HCT116 (cell line): Measurements from ENCODE around the gene POLR2J. TPM values are rescaled to one million over a fixed set of nuclear protein-coding genes. Genes with fewer than 3 reads are reported as not detected.

Experiments used
- ATAC-seq: fragments of 200-7000 bp; cut with Tn5 transposase; 2 replicates; pipeline ENCODE4 v1.9.1; 2020; ENCODE audit warnings: mild to moderate bottlenecking, moderate library complexity
- BruUV-seq: library from RNA; stranded (reverse); fragments of 400-500 nt; replicated peaks from 2 replicates; lab custom pipeline; 2021; lab: Mats Ljungman, UMichigan
- CTCF ChIA-PET: fragments of 300-600 bp; sonication (Branson Sonifier 250); formaldehyde crosslinking; loops from one replicate; lab custom pipeline; 2021; ENCODE audit warnings: antibody characterized with exemption; lab: Charles Lee
- POLR2A ChIA-PET: fragments of 300-600, 350-600 bp; sonication (Branson Sonifier 250); formaldehyde crosslinking; loops from one replicate; lab custom pipeline; 2021; ENCODE audit warnings: antibody characterized with exemption; lab: Charles Lee
- RAD21 ChIA-PET, 2 experiments: fragments of 300-600 bp; sonication (Branson Sonifier 250); formaldehyde crosslinking; loops; one replicate each; lab custom pipeline; 2023; ENCODE audit warnings: low total read pairs in 2 of 2; ENCODE audit not compliant: uncharacterized antibody in 2 of 2, unreplicated experiment in 2 of 2, low non-redundant PET in 1 of 2; lab: Charles Lee
- DNase-seq: peaks from one replicate; pipeline ENCODE4 v3.0.0-alpha.2; 2010; ENCODE audit warnings: low read depth, low spot score
- H2AFZ ChIP-seq: fragments of 200-600 bp; shearing (Covaris generic), sonication (generic); 2 replicates; pipeline ENCODE4 v1.6.1; 2017; ENCODE audit warnings: low read depth, mixed run types, mixed read lengths, antibody characterized with exemption, low read length; ENCODE audit not compliant: poor library complexity, severe bottlenecking
- H3K27ac ChIP-seq: 2 replicates; pipeline ENCODE4 v1.5.1; 2012; ENCODE audit warnings: low read depth, low read length
- H3K27me3 ChIP-seq: fragments of 200-600 bp; sonication (generic); 2 replicates; pipeline ENCODE4 v1.6.1; 2016; ENCODE audit warnings: mixed run types, low read length, mixed read lengths; ENCODE audit not compliant: insufficient read depth
- H3K36me3 ChIP-seq, 2 experiments: fragments of 200-500 bp in 1 of 2; fragments of 200-600 bp in 1 of 2; sonication (Bioruptor generic) in 1 of 2; sonication (generic) in 1 of 2; 2 replicates each; pipeline versions ENCODE4 v1.5.1 to v1.6.1; 2014 to 2016; ENCODE audit warnings: low read length in 2 of 2, inconsistent platforms in 1 of 2, mixed read lengths in 1 of 2, mixed run types in 1 of 2; ENCODE audit not compliant: insufficient read depth in 2 of 2, control insufficient read depth in 1 of 2
- H3K4me1 ChIP-seq, 2 experiments: fragments of 200-600 bp in 1 of 2; sonication (generic) in 1 of 2; 2 replicates each; pipeline versions ENCODE4 v1.5.1 to v1.6.1; 2012 to 2017; ENCODE audit warnings: low read length in 2 of 2, inconsistent platforms in 1 of 2, mild to moderate bottlenecking in 1 of 2, mixed read lengths in 1 of 2, mixed run types in 1 of 2, moderate library complexity in 1 of 2; ENCODE audit not compliant: insufficient read depth in 2 of 2, control insufficient read depth in 1 of 2
- H3K4me2 ChIP-seq: fragments of 200-600 bp; sonication (generic); 2 replicates; pipeline ENCODE4 v1.6.1; 2017; ENCODE audit warnings: mixed run types, low read length, mixed read lengths
- H3K4me3 ChIP-seq, 2 experiments: fragments of 200-600 bp in 1 of 2; sonication (generic) in 1 of 2; replicated peaks in 1 of 2; 2 replicates each; pipeline ENCODE4 v1.5.1; 2011 to 2016; ENCODE audit warnings: low read length in 2 of 2, control low read depth in 1 of 2, low read depth in 1 of 2, mild to moderate bottlenecking in 1 of 2, mixed read lengths in 1 of 2, mixed run types in 1 of 2
- H3K79me2 ChIP-seq: fragments of 200-600 bp; sonication (generic); 2 replicates; pipeline ENCODE4 v1.6.1; 2017; ENCODE audit warnings: mild to moderate bottlenecking, mixed run types, low read length, moderate library complexity, mixed read lengths; ENCODE audit not compliant: insufficient read depth
- H3K9ac ChIP-seq: fragments of 200-600 bp; sonication (generic); 2 replicates; pipeline ENCODE4 v1.6.1; 2016; ENCODE audit warnings: low read length, mixed read lengths
- H3K9me2 ChIP-seq: fragments of 200-600 bp; sonication (generic), shearing (Covaris generic); 2 replicates; pipeline ENCODE4 v1.6.1; 2017; ENCODE audit warnings: mixed run types, mild to moderate bottlenecking, moderate library complexity; ENCODE audit not compliant: insufficient read depth
- H3K9me3 ChIP-seq, 2 experiments: fragments of 200-500 bp in 1 of 2; fragments of 200-600 bp in 1 of 2; sonication (Bioruptor generic) in 1 of 2; sonication (generic) in 1 of 2; 2 replicates each; pipeline ENCODE4 v1.6.1; 2014 to 2017; ENCODE audit warnings: low read length in 2 of 2, mixed read lengths in 2 of 2, inconsistent platforms in 1 of 2, low read depth in 1 of 2, mild to moderate bottlenecking in 1 of 2, mixed run types in 1 of 2, moderate library complexity in 1 of 2; ENCODE audit not compliant: control insufficient read depth in 1 of 2, insufficient read depth in 1 of 2
- H4K20me1 ChIP-seq: fragments of 200-600 bp; sonication (generic), shearing (Covaris generic); 2 replicates; pipeline ENCODE4 v1.6.1; 2017; ENCODE audit warnings: mixed run types, mild to moderate bottlenecking, moderate library complexity; ENCODE audit not compliant: insufficient read depth
- CBX3 ChIP-seq: IDR thresholded peaks from 2 replicates; pipeline ENCODE4 v1.6.1; 2012; ENCODE audit warnings: low read depth
- intact Hi-C: fragments of 100-400 bp; cut with micrococcal nuclease; formaldehyde crosslinking; loops from 2 replicates; pipeline ENCODE4 v1.10.0; 2022
- total RNA-seq: library from RNA; stranded (reverse); gene quantifications from one replicate; pipeline ENCODE4 v1.2.1, GENCODE V29; 2021; ENCODE audit not compliant: unreplicated experiment
- TF ChIP-seq, protein P1 (sequence below): IDR thresholded peaks from 2 replicates; pipeline ENCODE4 v1.6.1; 2011; ENCODE audit warnings: mild to moderate bottlenecking, low read length, moderate library complexity; ENCODE audit not compliant: insufficient replicate concordance; ENCODE audit errors: extremely low read depth

The POLR2J gene
- total RNA-seq, 1 experiment from 2014 or later, result 54.9 TPM

GRCh38 chr7:102436118-102436517 lies 42.6 kb downstream of the POLR2J start (continued):
- TF ChIP-seq, protein P1, sequence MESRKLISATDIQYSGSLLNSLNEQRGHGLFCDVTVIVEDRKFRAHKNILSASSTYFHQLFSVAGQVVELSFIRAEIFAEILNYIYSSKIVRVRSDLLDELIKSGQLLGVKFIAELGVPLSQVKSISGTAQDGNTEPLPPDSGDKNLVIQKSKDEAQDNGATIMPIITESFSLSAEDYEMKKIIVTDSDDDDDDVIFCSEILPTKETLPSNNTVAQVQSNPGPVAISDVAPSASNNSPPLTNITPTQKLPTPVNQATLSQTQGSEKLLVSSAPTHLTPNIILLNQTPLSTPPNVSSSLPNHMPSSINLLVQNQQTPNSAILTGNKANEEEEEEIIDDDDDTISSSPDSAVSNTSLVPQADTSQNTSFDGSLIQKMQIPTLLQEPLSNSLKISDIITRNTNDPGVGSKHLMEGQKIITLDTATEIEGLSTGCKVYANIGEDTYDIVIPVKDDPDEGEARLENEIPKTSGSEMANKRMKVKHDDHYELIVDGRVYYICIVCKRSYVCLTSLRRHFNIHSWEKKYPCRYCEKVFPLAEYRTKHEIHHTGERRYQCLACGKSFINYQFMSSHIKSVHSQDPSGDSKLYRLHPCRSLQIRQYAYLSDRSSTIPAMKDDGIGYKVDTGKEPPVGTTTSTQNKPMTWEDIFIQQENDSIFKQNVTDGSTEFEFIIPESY, result no peak

DNA sequence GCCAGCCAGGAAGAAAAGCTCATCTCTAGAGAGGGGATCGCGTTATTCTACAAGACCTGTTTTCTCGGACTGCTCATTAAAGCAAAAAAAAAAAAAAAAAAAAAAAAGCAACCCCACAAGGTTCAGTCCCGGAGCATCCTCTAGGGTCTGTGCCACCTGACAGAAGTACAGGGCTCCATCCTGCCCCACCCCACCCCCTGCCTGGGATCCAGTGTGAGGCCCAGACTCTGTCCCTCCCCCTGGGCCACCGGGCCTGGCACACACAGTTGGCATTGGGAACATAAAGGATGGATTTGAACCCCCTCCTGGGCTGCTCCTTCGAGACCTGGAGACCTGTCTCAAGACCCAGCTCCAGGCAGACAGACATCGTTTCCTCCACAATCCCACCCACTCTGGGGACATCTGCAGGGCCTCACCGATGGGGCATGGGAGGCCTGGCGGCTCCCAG lies 44.7 kb downstream of the POLR2J start:
- Histone ChIP-seq H3K4me3 (peak overlapping the region; percentile 55 to 70), H3K27ac (peak overlapping the region; percentile 52; the same call in 1 of the 2 replicates), H3K9ac (peak overlapping the region; percentile 73), H3K79me2 (no peaks in the 10 kb centered on the region; the same call in 1 of the 2 replicates), H3K4me1 (peaks cover 17 to 47% of the 10 kb centered on the region in 2 experiments), H3K9me2 (no peaks in the 10 kb centered on the region), H2AFZ (no peak overlapping the region), H3K27me3 (no peaks in the 10 kb centered on the region), H3K4me2 (peak overlapping the region; percentile 92), H3K9me3 (no peaks in the 10 kb centered on the region), H3K36me3 (0 out of 4 replicates have a peak, but pooled peaks cover 0 to 3% of the 10 kb centered on the region in 2 experiments), H4K20me1 (no peaks in the 10 kb centered on the region)
- BruUV-seq, result TSS peak; percentile 32
- CTCF ChIA-PET, result interaction anchor here (0.7 kb wide), 1 partner anchor 399 kb away, joined by 3 read pairs; no protein-coding TSS in a partner anchor
- intact Hi-C loops, result no loop called here
- DNase-seq, result no peak
- POLR2A ChIA-PET, result no interaction called here
- ATAC-seq, result peak; percentile 36
- RAD21 ChIA-PET, result no interaction called here
- TF ChIP-seq CBX3, result no peak
